ENCODE results near the gene BCL7C. TPM values are rescaled to one million over a fixed set of nuclear protein-coding genes. Genes with fewer than 3 reads are reported as not detected.

The BCL7C gene
- total and polyA plus RNA-seq, 2 of the 13 experiments (the other 11 are each of a cell fraction or from before 2014, with no cell fraction given), result 17.7 to 33.8 TPM

DNA sequence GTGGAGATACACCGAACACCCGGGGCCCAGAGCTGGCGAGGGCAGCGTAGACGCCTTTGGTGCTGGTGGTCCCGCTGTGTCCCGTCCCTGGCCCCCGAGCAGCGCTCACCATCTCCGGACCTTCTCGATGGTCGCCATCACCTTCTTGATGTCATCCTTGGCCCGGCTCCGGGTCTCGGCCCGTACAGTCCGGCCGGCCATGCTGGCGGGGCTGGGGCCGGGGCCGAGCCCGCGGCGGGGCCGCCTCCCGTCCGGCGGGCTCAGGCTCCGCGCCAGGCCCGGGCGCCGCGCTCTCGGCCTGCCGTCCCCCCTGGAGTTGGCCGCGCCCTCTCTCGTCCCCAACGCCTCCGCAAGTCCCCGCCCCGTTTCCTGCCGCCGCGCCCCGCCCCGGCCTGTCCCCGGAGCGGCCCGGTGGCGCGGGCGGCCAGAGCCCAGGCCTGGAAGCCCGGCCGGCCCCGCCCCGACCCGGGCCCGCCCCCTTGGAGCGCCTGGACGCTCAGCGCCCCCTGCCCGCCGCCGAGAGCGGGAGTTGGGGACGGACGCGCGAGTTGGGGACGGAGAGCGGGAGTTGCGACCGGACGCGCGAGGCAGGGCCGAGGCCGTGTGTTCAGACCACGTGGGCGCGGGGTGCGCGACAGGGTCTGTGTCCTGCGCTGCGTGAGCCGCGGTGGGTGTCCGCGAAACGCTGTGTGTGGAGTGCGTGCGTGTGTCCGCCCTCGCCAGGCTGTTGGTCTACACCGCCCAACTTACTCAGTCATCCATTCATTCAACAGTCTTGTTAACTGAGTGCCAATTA lies at the start of gene BCL7C (continued):
- TF ChIP-seq, protein P1, sequence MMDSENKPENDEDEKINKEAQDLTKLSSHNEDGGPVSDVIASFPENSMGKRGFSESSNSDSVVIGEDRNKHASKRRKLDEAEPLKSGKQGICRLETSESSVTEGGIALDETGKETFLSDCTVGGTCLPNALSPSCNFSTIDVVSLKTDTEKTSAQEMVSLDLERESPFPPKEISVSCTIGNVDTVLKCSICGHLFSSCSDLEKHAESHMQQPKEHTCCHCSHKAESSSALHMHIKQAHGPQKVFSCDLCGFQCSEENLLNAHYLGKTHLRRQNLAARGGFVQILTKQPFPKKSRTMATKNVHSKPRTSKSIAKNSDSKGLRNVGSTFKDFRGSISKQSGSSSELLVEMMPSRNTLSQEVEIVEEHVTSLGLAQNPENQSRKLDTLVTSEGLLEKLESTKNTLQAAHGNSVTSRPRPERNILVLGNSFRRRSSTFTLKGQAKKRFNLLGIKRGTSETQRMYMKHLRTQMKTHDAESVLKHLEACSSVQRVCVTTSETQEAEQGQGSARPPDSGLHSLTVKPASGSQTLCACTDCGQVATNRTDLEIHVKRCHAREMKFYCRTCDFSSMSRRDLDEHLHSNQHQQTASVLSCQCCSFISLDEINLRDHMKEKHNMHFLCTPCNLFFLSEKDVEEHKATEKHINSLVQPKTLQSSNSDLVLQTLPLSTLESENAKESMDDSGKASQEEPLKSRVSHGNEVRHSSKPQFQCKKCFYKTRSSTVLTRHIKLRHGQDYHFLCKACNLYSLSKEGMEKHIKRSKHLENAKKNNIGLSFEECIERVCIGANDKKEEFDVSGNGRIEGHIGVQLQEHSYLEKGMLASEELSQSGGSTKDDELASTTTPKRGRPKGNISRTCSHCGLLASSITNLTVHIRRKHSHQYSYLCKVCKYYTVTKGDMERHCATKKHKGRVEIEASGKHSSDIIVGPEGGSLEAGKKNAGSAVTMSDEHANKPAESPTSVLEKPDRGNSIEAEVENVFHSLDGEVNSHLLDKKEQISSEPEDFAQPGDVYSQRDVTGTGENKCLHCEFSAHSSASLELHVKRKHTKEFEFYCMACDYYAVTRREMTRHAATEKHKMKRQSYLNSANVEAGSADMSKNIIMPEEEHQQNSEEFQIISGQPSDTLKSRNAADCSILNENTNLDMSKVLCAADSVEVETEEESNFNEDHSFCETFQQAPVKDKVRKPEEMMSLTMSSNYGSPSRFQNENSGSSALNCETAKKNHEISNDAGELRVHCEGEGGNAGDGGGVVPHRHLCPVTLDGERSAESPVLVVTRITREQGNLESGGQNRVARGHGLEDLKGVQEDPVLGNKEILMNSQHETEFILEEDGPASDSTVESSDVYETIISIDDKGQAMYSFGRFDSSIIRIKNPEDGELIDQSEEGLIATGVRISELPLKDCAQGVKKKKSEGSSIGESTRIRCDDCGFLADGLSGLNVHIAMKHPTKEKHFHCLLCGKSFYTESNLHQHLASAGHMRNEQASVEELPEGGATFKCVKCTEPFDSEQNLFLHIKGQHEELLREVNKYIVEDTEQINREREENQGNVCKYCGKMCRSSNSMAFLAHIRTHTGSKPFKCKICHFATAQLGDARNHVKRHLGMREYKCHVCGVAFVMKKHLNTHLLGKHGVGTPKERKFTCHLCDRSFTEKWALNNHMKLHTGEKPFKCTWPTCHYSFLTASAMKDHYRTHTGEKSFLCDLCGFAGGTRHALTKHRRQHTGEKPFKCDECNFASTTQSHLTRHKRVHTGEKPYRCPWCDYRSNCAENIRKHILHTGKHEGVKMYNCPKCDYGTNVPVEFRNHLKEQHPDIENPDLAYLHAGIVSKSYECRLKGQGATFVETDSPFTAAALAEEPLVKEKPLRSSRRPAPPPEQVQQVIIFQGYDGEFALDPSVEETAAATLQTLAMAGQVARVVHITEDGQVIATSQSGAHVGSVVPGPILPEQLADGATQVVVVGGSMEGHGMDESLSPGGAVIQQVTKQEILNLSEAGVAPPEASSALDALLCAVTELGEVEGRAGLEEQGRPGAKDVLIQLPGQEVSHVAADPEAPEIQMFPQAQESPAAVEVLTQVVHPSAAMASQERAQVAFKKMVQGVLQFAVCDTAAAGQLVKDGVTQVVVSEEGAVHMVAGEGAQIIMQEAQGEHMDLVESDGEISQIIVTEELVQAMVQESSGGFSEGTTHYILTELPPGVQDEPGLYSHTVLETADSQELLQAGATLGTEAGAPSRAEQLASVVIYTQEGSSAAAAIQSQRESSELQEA (CRISPR knock-in tag; IDR thresholded peaks at IDR 0.05; ENCODE audit: not compliant biosample characterization), result peak; percentile 46
- TF ChIP-seq, protein P2, sequence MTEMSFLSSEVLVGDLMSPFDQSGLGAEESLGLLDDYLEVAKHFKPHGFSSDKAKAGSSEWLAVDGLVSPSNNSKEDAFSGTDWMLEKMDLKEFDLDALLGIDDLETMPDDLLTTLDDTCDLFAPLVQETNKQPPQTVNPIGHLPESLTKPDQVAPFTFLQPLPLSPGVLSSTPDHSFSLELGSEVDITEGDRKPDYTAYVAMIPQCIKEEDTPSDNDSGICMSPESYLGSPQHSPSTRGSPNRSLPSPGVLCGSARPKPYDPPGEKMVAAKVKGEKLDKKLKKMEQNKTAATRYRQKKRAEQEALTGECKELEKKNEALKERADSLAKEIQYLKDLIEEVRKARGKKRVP (CRISPR knock-in tag; IDR thresholded peaks at IDR 0.05), result no peak
- TF ChIP-seq ZNF335 (CRISPR knock-in tag; IDR thresholded peaks at IDR 0.05) (peak; percentile 43; the same call in 1 of the 2 replicates), XBP1 (CRISPR knock-in tag; IDR thresholded peaks at IDR 0.05) (no peak), TCF12 (IDR thresholded peaks at IDR 0.05) (no peak), TCF12 (CRISPR knock-in tag; IDR thresholded peaks at IDR 0.05) (peak; percentile 67; the same call in 1 of the 2 replicates), SMAD3 (CRISPR knock-in tag; IDR thresholded peaks at IDR 0.05) (0 out of 2 replicates have a peak, but pooled peaks have one; percentile 13), KLF13 (CRISPR knock-in tag; IDR thresholded peaks at IDR 0.05) (peak; percentile 99), ZNF230 (CRISPR knock-in tag; IDR thresholded peaks at IDR 0.05) (peak; percentile 88), GATAD2A (CRISPR knock-in tag; IDR thresholded peaks at IDR 0.05) (peak; percentile 70), NFKB2 (CRISPR knock-in tag; IDR thresholded peaks at IDR 0.05; ENCODE audit: borderline replicate concordance) (peak; percentile 95), PPARG (CRISPR knock-in tag; conservative IDR thresholded peaks at IDR 0.05) (0 out of 2 replicates have a peak, but pooled peaks have one; percentile 33)
- TF ChIP-seq, protein P3, sequence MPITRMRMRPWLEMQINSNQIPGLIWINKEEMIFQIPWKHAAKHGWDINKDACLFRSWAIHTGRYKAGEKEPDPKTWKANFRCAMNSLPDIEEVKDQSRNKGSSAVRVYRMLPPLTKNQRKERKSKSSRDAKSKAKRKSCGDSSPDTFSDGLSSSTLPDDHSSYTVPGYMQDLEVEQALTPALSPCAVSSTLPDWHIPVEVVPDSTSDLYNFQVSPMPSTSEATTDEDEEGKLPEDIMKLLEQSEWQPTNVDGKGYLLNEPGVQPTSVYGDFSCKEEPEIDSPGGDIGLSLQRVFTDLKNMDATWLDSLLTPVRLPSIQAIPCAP (CRISPR knock-in tag; IDR thresholded peaks at IDR 0.05; ENCODE audit: low read depth), result peak; percentile 91; the same call in 1 of the 2 replicates
- TF ChIP-seq, protein P4, sequence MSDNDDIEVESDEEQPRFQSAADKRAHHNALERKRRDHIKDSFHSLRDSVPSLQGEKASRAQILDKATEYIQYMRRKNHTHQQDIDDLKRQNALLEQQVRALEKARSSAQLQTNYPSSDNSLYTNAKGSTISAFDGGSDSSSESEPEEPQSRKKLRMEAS (IDR thresholded peaks at IDR 0.05), result peak; percentile 100
- TF ChIP-seq, protein P5, sequence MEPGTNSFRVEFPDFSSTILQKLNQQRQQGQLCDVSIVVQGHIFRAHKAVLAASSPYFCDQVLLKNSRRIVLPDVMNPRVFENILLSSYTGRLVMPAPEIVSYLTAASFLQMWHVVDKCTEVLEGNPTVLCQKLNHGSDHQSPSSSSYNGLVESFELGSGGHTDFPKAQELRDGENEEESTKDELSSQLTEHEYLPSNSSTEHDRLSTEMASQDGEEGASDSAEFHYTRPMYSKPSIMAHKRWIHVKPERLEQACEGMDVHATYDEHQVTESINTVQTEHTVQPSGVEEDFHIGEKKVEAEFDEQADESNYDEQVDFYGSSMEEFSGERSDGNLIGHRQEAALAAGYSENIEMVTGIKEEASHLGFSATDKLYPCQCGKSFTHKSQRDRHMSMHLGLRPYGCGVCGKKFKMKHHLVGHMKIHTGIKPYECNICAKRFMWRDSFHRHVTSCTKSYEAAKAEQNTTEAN (CRISPR knock-in tag; conservative IDR thresholded peaks at IDR 0.05), result peak; percentile 94
- TF ChIP-seq, protein P6, sequence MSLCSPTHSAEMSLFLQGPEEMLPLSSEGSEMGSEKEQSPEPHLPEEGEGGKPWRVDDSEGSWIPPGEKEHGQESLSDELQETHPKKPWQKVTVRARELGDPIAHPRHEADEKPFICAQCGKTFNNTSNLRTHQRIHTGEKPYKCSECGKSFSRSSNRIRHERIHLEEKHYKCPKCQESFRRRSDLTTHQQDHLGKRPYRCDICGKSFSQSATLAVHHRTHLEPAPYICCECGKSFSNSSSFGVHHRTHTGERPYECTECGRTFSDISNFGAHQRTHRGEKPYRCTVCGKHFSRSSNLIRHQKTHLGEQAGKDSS (CRISPR knock-in tag; IDR thresholded peaks at IDR 0.05; ENCODE audit: borderline replicate concordance, low read depth), result peak; percentile 95

Measured in HepG2 (cell line).